HG03103 (cell line): ENCODE measurements around the gene SPTB.

Experiments used
- ATAC-seq: cut with Tn5 transposase; IDR thresholded peaks from one replicate; pipeline ENCODE4 v1.9.1; 2021; ENCODE audit warnings: low read depth; ENCODE audit not compliant: unreplicated experiment

The SPTB gene

DNA sequence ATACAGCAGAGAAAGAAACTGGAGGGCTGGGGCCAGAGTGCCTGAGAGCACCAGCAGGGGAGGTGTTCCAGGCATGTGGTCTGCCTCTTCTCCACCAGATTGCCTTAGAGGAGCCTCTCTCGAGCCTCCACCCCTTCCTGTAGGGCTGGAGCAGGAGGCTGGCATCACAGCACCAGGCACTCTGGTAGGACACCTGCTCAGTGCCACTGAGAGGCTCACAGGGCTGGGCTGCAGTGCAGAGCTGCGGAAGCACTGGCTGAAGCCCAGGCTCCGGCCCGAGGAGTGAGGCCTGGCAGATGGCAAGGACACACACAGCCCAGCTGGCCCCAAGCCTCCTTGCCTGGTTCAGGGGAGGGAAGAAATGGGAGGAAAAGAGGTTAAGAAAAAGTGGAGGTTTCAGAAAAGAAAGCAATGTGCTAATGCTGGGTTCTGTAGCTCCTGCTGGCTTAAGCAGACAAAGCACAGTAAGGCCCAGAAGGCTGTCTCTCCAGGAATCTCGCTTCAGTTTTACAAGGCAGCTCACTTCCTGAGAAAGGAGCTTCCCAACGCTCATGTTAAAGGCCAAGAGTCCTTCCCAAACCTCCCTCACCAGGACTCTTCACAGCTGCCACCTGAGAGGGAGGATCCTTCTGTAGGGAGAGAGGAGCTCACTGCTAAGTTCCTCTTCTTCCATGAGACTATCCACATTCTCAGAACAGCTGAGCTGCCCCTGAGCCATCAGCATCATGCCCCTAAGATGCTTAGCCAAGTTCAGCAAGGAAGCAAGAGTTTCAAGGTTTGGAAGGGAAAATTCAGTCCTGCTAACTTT is 23.8 kb downstream of the SPTB start:
- no peak for ATAC-seq

- no peak for ATAC-seq
These were observed 29.2 kb downstream of the SPTB start for GRCh38 chr14:64850369-64851137.

GRCh38 chr14:64849940-64850339 is 29.8 kb downstream of the SPTB start:
- ATAC-seq = no peak

- ATAC-seq = no peak
These were observed 31.5 kb downstream of the SPTB start for GRCh38 chr14:64848239-64848638.

DNA sequence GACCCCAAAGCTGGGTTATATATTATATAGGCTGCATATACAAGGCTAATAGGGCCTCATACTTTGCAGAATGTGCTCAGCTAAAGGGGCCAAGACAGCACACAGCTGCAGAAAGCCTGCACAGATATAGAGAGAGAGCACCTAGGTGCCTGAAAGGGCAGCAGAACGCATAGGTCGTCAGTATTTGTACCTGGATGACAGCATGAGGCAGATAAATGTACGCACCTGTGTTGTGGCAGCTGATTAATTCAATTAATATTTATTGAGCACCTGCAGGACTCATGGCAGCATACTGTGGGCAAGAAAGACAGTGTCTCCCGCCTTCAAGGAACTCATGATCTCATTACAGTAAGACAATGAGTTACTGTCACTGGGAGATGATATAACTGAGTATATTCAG is 33.4 kb downstream of the SPTB start:
- no peak for ATAC-seq

GRCh38 chr14:64845878-64846277 is 33.8 kb downstream of the SPTB start:
- ATAC-seq = no peak

DNA sequence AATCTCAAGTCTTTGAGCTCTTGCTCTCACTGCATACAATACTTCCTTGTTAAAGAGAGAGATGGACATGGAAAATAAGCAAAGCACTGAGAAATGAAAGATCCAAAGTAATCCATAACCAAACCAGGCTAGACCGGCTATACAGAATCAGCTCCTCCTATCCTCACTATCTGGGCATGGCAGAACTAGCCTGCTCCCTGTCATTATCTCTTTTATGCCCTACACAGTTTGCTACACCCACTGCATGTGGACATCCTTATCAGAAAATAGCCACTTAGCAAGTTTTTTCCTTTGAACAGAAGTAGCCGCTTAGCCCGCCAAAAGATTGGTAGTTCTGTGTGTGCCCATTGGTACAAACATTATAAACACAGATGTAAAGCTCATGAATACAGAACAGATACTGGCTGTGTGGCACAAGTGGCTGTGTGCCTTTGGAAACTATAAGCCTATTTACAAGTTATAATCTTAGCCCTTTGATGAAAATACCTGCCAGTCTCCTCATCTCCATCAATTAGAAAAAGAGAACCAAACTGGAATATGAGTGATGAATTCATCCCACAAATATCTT is 34.7 kb downstream of the SPTB start:
- ATAC-seq = no peak

- ATAC-seq = peak; percentile 86
These were observed 35.4 kb downstream of the SPTB start for GRCh38 chr14:64844272-64844671.

DNA sequence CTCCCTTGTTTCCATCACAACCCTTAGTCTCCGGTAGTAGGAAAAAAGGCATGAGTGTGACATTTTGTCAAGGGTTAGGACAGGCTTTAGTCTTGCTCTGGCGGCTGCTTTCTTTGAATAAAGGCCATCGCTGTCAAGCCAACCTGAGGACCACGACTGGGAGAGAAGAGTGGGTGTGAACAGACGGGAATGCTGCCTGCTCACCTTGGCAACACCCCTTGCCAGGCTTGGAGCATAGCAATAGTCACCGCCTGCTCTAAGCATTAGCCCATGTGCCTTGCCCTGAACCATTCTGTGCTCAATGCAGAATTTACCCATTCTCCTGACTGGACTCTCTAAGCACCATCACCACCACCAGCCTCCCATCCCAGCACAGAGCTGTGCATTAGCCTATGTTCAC is 36.2 kb downstream of the SPTB start:
- no peak for ATAC-seq

- no peak for ATAC-seq
These were observed 37.6 kb downstream of the SPTB start for GRCh38 chr14:64841772-64842750.

- ATAC-seq = no peak
These were observed 38.5 kb downstream of the SPTB start for GRCh38 chr14:64841121-64841651.

- ATAC-seq = no peak
These were observed 41.1 kb downstream of the SPTB start for GRCh38 chr14:64838656-64839055.

DNA sequence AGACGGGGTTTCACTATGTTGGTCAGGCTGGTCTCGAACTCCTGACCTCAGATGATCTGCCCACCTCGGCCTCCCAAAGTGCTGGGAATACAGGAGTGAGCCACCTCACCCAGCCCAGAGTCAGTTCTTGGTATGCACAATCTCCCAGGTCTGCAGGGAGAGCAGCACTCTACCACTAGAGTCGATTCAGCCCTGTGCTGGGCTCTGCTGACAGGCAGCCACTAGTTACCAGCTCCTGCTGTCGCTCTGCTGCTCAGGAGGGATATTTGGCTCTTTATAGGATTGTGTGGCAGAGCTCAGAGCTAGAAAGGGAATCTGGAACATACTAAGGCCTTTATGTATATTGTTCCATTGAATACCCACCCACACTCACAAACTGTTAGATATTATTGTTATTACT is 44.3 kb downstream of the SPTB start:
- no peak for ATAC-seq

GRCh38 chr14:64834965-64835364 is 44.7 kb downstream of the SPTB start:
- no peak for ATAC-seq

GRCh38 chr14:64831419-64831818 is 48.3 kb downstream of the SPTB start:
- no peak for ATAC-seq

DNA sequence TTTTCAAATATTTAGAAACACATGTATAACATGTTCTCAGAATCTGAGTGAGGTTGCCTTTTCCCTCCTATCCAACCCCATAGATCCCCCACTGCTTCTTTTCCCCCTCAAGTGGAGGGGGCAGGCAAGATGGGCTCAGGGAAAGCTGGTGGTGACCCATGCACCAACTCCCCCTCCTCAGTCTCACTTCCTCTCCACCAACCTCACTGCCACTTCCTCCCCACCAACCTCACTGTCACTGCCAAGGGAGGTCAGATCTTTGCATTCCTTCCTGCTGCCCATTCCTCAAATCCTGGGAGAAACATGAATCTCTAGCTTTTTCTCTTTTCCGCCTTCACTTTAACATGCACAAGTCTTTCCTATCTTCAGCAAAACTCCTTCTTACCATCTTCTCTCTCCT is 48.7 kb downstream of the SPTB start:
- ATAC-seq = no peak

- ATAC-seq = no peak
These were observed 51.6 kb downstream of the SPTB start for GRCh38 chr14:64828071-64828470.

DNA sequence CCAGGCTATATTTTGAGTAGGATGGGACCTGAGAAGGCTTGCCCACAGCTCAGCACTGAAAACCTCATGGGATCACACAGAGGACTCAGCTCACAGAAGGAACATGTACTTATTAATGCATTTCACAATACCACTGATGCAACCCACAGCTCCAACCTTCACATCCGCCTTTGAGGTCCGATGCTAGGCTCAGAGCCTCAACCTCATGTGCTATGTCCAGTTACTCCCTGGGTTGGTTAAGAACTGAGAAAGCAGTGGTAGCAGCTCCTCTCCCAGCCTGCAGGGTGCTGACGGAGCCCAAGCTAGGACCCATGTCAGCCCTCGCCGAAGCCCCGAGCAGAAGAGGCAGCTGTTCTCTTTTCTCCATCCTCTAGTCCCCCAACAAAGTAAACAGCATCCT is 52.9 kb downstream of the SPTB start:
- no peak for ATAC-seq

- ATAC-seq = no peak
These were observed 53.4 kb downstream of the SPTB start for GRCh38 chr14:64826333-64826732.

DNA sequence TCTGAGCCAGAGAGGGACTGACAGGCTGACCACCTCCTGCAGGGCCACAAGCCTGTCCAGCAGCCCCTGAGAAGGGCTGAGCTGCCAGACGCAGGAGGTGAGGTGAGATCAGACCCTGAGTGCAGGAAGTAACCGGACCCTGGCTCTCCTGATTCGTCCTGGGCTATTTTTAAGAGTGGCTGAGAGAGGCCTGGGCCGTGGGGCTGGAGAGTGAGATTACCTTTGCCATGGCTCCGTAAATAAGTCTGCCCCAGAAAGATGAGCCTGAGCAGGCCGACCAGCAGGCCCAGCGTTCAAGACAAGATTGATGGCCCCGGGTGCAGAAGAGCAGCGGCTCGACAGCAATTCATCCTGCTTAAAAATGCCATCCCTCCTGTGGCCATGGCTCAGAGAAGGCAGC is 54.2 kb downstream of the SPTB start:
- no peak for ATAC-seq
